ENCODE results near the gene DLEC1.
"Not testable (repeated sequence)": the region's sequence is repeated elsewhere in the genome, so short reads cannot be mapped to it uniquely, and the experiment has no call there.

Gene DLEC1

DNA sequence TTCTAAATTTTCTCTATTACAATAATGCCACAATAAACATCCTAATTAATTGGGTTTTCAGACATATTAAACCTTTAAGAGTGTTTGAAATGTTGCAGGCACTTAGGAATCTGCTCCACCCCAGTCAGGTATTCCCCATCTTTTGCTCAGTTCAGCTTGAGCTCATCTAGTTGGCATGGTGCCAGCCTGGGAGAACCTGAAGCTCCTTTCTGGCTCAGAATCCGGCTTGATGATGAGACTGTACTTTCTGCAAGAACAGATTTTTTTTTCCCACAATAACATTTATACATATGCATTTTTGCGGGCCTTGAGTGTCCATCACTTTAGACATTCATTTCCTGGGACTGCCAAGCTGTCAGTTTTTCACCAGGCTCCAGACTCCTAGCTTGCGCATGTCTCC, 118.6 kb downstream of the DLEC1 start:
- Histone ChIP-seq H3K4me1 (no peaks in the 10 kb centered on the region), H3K27me3 (no peaks in the 10 kb centered on the region), H3K36me3 (no peaks in the 10 kb centered on the region), H3K9me3 (no peaks in the 10 kb centered on the region), H3K4me3 (ENCODE audit: low read depth, low read length) (no peak overlapping the region)
- no peak for DNase-seq
- TF ChIP-seq, protein P1, sequence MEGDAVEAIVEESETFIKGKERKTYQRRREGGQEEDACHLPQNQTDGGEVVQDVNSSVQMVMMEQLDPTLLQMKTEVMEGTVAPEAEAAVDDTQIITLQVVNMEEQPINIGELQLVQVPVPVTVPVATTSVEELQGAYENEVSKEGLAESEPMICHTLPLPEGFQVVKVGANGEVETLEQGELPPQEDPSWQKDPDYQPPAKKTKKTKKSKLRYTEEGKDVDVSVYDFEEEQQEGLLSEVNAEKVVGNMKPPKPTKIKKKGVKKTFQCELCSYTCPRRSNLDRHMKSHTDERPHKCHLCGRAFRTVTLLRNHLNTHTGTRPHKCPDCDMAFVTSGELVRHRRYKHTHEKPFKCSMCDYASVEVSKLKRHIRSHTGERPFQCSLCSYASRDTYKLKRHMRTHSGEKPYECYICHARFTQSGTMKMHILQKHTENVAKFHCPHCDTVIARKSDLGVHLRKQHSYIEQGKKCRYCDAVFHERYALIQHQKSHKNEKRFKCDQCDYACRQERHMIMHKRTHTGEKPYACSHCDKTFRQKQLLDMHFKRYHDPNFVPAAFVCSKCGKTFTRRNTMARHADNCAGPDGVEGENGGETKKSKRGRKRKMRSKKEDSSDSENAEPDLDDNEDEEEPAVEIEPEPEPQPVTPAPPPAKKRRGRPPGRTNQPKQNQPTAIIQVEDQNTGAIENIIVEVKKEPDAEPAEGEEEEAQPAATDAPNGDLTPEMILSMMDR (IDR thresholded peaks at IDR 0.05; ENCODE audit: low read depth, low read length) = no peak

DNA sequence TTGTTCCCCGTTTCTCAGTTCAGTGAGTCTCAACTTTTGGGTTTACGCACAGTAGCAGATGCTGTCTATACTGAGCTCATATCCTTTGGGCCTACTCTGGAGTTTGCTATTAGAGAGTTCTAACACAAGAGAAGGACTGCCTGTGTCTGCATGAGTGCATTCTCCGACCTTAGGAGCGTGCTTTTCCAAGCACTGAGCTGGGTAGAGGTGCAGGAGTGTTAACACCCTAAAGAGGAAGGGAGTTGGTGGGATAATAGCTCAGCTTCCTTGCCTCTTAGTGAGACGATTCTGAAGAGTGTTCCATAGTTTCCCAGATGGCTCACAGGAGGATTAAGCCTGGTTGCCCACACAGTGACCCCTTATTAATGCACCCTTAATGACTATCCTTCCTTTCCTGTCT, 119.5 kb downstream of the DLEC1 start:
- TF ChIP-seq, protein P1 (IDR thresholded peaks at IDR 0.05; ENCODE audit: low read depth, low read length) = no peak
- no peaks in the 10 kb centered on the region for H3K9me3 ChIP-seq
- no peak for DNase-seq

DNA sequence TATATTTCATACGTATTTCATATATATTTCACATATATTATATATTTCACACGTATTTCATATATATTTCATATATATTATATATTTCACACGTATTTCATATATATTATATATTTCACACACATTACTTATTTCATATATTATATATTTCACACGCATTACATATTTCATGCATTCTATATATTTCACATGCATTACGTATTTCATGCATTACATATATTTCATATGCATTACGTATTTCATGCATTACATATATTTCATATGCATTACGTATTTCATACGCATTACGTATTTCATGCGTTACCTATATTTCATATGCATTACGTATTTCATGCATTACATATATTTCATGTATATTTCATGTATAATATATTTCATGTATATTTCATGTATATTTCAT, 121.7 kb downstream of the DLEC1 start:
- not testable (repeated sequence) for H3K4me3 ChIP-seq (ENCODE audit: low read depth, low read length); DNase-seq; H3K9me3 ChIP-seq; H3K27me3 ChIP-seq; H3K4me1 ChIP-seq; H3K36me3 ChIP-seq

More for the DNA sequence above, 119.5 kb downstream of the DLEC1 start:
- Histone ChIP-seq H3K4me3 (ENCODE audit: low read depth, low read length) (no peak overlapping the region), H3K36me3 (no peaks in the 10 kb centered on the region), H3K4me1 (no peaks in the 10 kb centered on the region), H3K27me3 (no peaks in the 10 kb centered on the region)

DNA sequence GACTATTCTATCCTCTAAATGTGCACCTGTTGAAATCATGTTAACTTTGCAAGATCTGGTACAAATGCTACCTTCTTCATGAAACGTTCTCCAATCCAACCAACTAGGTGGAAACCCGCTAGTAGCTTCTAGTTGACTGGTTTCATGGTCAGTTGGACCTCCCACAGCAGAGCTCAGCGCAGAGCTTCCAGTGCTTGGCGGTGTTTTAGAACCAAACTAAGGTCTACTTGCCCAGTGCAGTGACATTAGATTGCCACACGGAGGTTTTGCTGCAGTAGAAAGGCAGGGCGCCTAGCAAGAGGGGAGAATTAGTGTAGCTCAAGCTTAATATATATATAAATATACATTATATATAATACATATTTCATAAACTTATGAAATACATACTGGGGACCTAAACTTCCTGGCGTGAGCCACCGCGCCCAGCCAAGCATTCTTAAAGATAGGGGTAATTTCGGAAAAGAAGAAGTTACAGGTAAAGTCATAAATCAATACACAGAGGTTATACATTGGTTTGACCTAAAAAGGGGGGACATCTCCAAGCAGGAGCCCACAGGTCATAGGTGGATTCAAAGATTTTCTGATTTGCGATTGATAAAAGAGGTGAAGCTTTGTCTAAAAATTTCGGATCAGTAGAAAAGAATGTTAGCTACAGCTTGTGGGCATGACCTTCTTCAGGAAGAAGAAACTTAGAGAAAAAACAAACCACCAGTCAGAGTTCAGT, 124.3 kb downstream of the DLEC1 start:
- no peak for DNase-seq
- TF ChIP-seq, protein P1 (IDR thresholded peaks at IDR 0.05; ENCODE audit: low read depth, low read length) = no peak
- Histone ChIP-seq H3K36me3 (no peaks in the 10 kb centered on the region), H3K4me1 (no peaks in the 10 kb centered on the region), H3K9me3 (no peaks in the 10 kb centered on the region), H3K4me3 (ENCODE audit: low read depth, low read length) (no peak overlapping the region), H3K27me3 (no peaks in the 10 kb centered on the region)

DNA sequence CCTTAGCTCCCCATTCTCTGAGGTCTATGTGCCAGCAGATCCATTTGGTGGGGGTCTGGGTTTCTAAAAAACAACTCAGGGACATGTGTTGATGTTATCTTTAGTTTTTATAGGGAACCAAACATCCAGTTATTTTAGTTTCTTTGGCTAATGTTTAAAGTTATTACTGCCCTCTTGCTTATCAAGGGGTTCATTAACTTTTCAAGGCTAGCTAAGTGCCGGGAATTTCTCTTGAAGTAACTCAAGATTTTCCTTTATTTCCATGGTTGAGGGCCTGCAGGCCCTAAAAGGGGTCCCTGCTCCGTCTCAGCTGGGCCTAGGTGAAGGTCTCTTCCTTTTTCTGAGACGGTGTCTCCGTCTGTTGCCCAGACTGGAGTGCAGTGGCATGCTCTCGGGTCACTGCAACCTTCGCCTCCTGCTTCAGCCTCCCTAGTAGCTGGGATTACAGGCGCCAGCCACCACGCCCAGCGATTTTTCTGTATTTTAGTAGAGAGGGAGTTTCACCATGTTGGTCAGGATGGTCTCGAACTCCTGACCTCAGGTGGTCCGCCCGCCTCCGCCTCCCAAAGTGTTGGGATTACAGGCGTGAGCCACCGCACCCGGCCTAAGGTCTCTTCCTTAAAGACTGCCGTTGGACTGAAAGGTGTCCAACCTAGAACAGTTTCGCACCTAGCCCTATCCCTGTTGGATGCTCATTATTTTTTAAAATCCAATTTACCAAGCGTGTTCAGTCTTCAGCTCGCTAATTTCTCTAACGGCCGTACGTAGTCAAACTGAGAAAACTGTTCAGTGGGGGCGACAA, 125.0 kb downstream of the DLEC1 start:
- H3K4me1 ChIP-seq = no peaks in the 10 kb centered on the region
- DNase-seq = no peak
- peak overlapping the region; percentile 69 for H3K4me3 ChIP-seq (ENCODE audit: low read depth, low read length)
- H3K9me3 ChIP-seq = no peaks in the 10 kb centered on the region
- no peaks in the 10 kb centered on the region for H3K27me3 ChIP-seq
- TF ChIP-seq, protein P1 (IDR thresholded peaks at IDR 0.05; ENCODE audit: low read depth, low read length) = no peak
- no peaks in the 10 kb centered on the region for H3K36me3 ChIP-seq

DNA sequence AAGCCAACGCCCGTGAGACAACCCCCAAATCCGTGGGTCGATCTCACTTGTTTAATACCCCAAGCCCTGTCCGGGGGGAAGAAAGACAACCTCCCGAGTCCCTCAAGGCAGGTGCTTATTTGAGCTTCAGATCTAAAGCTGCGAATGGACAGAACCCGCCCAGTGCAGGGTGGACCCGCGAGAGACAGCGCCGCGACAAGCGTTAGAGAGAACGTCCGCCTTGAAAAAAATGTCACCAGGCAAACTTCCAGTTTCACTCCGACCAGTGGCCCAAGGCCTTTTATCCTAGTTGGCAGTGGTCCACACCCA, 125.6 kb downstream of the DLEC1 start:
- TF ChIP-seq, protein P1 (IDR thresholded peaks at IDR 0.05; ENCODE audit: low read depth, low read length) = no peak
- H3K36me3 ChIP-seq = no peaks in the 10 kb centered on the region
- no peaks in the 10 kb centered on the region for H3K4me1 ChIP-seq
- H3K9me3 ChIP-seq = no peaks in the 10 kb centered on the region
- H3K27me3 ChIP-seq = no peaks in the 10 kb centered on the region
- no peak for DNase-seq
- H3K4me3 ChIP-seq (ENCODE audit: low read depth, low read length) = peak overlapping the region; percentile 69
